ENCODE results near the gene WWTR1. TPM values are rescaled to one million over a fixed set of nuclear protein-coding genes. Genes with fewer than 3 reads are reported as not detected.

WWTR1 gene
- total RNA-seq, 1 experiment from 2014 or later, result 24.4 TPM

- Histone ChIP-seq H2AFZ (ENCODE audit: low read length) (no peak overlapping the region), H3T11ph (ENCODE audit: low read length) (no peak overlapping the region)
- no peaks in the 10 kb centered on the region; a peak in 1 of 5 replicates for H3K9me3 Mint-ChIP-seq
These were observed 170.1 kb downstream of the WWTR1 start for GRCh38 chr3:149487598-149488197.

More at GRCh38 chr3:149487598-149488197, 170.1 kb downstream of the WWTR1 start:
- H3K27ac Mint-ChIP-seq, result no peak overlapping the region
- Histone ChIP-seq H3K9ac (ENCODE audit: extremely low read depth, insufficient read length, low read length) (no peak overlapping the region), H2BK5ac (ENCODE audit: insufficient read length, low read length) (no peak overlapping the region), H2BK15ac (ENCODE audit: low read depth, low read length) (no peak overlapping the region), H3K14ac (ENCODE audit: insufficient read depth, low read length) (no peak overlapping the region), H3K56ac (ENCODE audit: insufficient read length, low read depth, low read length) (no peak overlapping the region), H3K9me3 (ENCODE audit: control insufficient read depth, low read depth, low read length) (no peaks in the 10 kb centered on the region), H3K4me2 (ENCODE audit: insufficient read depth, insufficient read length, low read length) (no peak overlapping the region), H4K20me1 (ENCODE audit: control insufficient read depth, insufficient read depth, insufficient read length) (no peaks in the 10 kb centered on the region), H3K18ac (ENCODE audit: insufficient read length, low read depth, low read length) (no peak overlapping the region), H3K79me2 (ENCODE audit: insufficient read depth, low read length) (no peaks in the 10 kb centered on the region), H3K79me1 (ENCODE audit: insufficient read depth, low read depth, low read length, poor library complexity, severe bottlenecking) (no peaks in the 10 kb centered on the region), H4K91ac (ENCODE audit: insufficient read length, low read depth, low read length) (no peak overlapping the region), H3K23ac (ENCODE audit: insufficient read length, low read depth, low read length) (no peak overlapping the region), H2BK120ac (ENCODE audit: low read depth, low read length, poor library complexity, severe bottlenecking) (no peak overlapping the region), H3K23me2 (ENCODE audit: insufficient read length, low read depth, low read length, poor library complexity, severe bottlenecking) (no peaks in the 10 kb centered on the region), H3K27ac (ENCODE audit: insufficient read length, low read depth, low read length) (no peak overlapping the region), H3K27me3 (ENCODE audit: insufficient read depth, low read length) (no peaks in the 10 kb centered on the region), H2AK5ac (ENCODE audit: insufficient read length, low read length) (no peak overlapping the region), H3K4ac (ENCODE audit: low read depth, low read length) (no peak overlapping the region), H2BK20ac (ENCODE audit: low read depth, low read length, poor library complexity, severe bottlenecking) (no peak overlapping the region), H4K8ac (replicated peaks; ENCODE audit: insufficient read length, low read depth, low read length) (no peak overlapping the region), H4K5ac (ENCODE audit: insufficient read length, low read depth, low read length) (no peak overlapping the region), H2BK12ac (ENCODE audit: insufficient read length, low read depth, low read length) (no peak overlapping the region), H3K4me1 (ENCODE audit: insufficient read depth, low read length) (no peaks in the 10 kb centered on the region)
- peak; percentile 76 for TF ChIP-seq CTCF (conservative IDR thresholded peaks at IDR 0.05)
- H3K36me3 Mint-ChIP-seq (ENCODE audit: insufficient read depth in 1 of 3, low read depth in 3 of 3), result no peaks in the 10 kb centered on the region
- H3K27me3 Mint-ChIP-seq (ENCODE audit: low read depth), result peaks cover 4% of the 10 kb centered on the region
- WGBS (ENCODE audit: extremely low coverage, insufficient read length, low lambda C conversion rate), result no CpG with 5 or more reads among the region's 6 CpGs
- DNase-seq, result peak; percentile 70
- H3K4me3 Mint-ChIP-seq, result no peak overlapping the region
- peaks cover 5% of the 10 kb centered on the region in 2 experiments; a peak in 3 of 4 replicates for H3K4me1 Mint-ChIP-seq
